ENCODE data around the gene NPR2. TPM values are rescaled to one million over a fixed set of nuclear protein-coding genes. Genes with fewer than 3 reads are reported as not detected.

NPR2 gene
- total and polyA plus RNA-seq, 5 donors from 2014 or later, result 0.46 to 7.7 (median 1.7) TPM; not detected in 1

DNA sequence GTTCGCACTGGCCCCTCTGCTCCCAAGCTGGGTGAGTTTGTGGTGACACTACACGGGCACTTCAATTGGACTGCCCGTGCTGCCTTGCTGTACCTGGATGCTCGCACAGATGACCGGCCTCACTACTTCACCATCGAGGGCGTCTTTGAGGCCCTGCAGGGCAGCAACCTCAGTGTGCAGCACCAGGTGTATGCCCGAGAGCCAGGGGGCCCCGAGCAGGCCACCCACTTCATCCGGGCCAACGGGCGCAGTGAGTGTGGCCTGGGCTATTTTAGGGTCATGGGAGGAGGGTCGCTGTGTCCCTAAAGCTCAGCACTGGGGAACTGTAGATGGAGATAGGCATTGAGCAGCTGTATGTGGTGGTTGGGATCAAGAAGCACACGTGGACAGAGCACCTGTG lies 1.4 kb downstream of the NPR2 start:
- Mint-ChIP-seq H3K9me3 (no peaks in the 10 kb centered on the region), H3K36me3 (peaks cover 14% of the 10 kb centered on the region), H3K4me3 (no peak overlapping the region), H3K27me3 (no peaks in the 10 kb centered on the region), H3K27ac (peak overlapping the region in 1 of 3 donors; percentile 86), H3K4me1 (peaks cover 0 to 20% (median 16%) of the 10 kb centered on the region in 4 donors)
- DNase-seq (no peak), ATAC-seq (ENCODE audit: low read depth in 2 of 2) (no peak)
- no peak overlapping the region for H3K27ac ChIP-seq (ENCODE audit: insufficient read depth, low read length, poor library complexity, severe bottlenecking)
- H3K27me3 ChIP-seq (ENCODE audit: control insufficient read depth, insufficient read depth, low read length), result no peaks in the 10 kb centered on the region
- no peaks in the 10 kb centered on the region for H3K4me1 ChIP-seq (ENCODE audit: control insufficient read depth, insufficient read depth, low read length, poor library complexity, severe bottlenecking)
- H3K9me3 ChIP-seq (ENCODE audit: control insufficient read depth in 2 of 2, low read length in 2 of 2), result no peaks in the 10 kb centered on the region
- no peak overlapping the region for H3K4me3 ChIP-seq (ENCODE audit: low read depth, low read length)
- no peaks in the 10 kb centered on the region for H3K36me3 ChIP-seq (ENCODE audit: control insufficient read depth, insufficient read depth, low read length)

DNA sequence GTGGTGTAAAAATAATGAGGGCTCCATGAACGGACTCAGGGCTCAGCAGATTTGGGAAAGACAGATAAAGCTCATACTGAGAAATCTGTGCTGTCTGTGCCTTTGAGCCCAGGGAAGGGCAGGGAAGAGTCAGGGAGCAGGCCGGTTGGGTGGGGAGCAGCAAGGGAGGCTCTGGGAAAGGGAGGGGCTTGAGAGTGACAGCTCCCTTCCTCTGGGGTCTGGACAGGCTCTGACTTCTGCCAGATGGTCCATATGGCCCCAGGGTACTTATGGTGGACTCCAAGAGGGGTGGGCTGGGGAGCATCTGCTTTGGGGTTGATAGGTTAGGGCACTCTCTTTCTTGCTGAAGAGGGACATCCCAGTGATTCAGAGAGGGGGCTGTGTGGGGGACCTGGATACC lies 2.1 kb downstream of the NPR2 start:
- Histone ChIP-seq H3K27me3 (ENCODE audit: control insufficient read depth, insufficient read depth, low read length) (no peaks in the 10 kb centered on the region), H3K4me1 (ENCODE audit: control insufficient read depth, insufficient read depth, low read length, poor library complexity, severe bottlenecking) (no peaks in the 10 kb centered on the region), H3K27ac (ENCODE audit: insufficient read depth, low read length, poor library complexity, severe bottlenecking) (no peak overlapping the region), H3K4me3 (ENCODE audit: low read depth, low read length) (no peak overlapping the region), H3K36me3 (ENCODE audit: control insufficient read depth, insufficient read depth, low read length) (no peaks in the 10 kb centered on the region), H3K9me3 (ENCODE audit: control insufficient read depth in 2 of 2, low read length in 2 of 2) (no peaks in the 10 kb centered on the region)
- ATAC-seq (ENCODE audit: low read depth in 2 of 2), result no peak
- peak overlapping the region in 1 of 3 donors; percentile 86 for H3K27ac Mint-ChIP-seq
- H3K36me3 Mint-ChIP-seq, result peaks cover 13% of the 10 kb centered on the region
- peaks cover 0 to 20% (median 16%) of the 10 kb centered on the region in 4 donors for H3K4me1 Mint-ChIP-seq
- no peak for DNase-seq
- no peaks in the 10 kb centered on the region for H3K27me3 Mint-ChIP-seq
- no peak overlapping the region for H3K4me3 Mint-ChIP-seq
- no peaks in the 10 kb centered on the region for H3K9me3 Mint-ChIP-seq

DNA sequence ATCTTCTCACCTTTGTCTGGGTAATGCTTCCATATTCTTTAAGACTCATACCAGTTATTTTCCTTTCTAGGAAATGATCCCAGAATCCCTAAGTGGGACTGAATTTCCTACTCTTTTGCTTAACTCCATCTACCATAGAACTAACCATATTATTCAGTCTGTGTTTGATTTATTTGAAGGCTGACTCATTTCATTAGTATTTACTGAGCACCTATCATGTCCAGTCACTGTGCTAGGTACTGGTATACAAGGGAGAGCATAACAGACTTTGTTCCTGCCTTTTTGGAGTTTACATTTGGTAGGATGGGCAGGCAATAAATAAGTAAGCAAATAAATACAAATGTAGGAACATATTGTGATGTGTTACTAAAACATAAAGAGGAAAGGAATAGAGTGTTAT lies 4.3 kb downstream of the NPR2 start:
- no peak for ATAC-seq (ENCODE audit: low read depth in 2 of 2)
- peaks cover 16% of the 10 kb centered on the region for H3K36me3 Mint-ChIP-seq
- no peaks in the 10 kb centered on the region for H3K9me3 Mint-ChIP-seq
- Histone ChIP-seq H3K36me3 (ENCODE audit: control insufficient read depth, insufficient read depth, low read length) (peaks cover 10% of the 10 kb centered on the region), H3K4me3 (ENCODE audit: low read depth, low read length) (no peak overlapping the region), H3K4me1 (ENCODE audit: control insufficient read depth, insufficient read depth, low read length, poor library complexity, severe bottlenecking) (no peaks in the 10 kb centered on the region), H3K27ac (ENCODE audit: insufficient read depth, low read length, poor library complexity, severe bottlenecking) (no peak overlapping the region), H3K9me3 (ENCODE audit: control insufficient read depth in 2 of 2, low read length in 2 of 2) (no peaks in the 10 kb centered on the region), H3K27me3 (ENCODE audit: control insufficient read depth, insufficient read depth, low read length) (no peaks in the 10 kb centered on the region)
- no peak overlapping the region for H3K27ac Mint-ChIP-seq
- DNase-seq, result no peak
- H3K27me3 Mint-ChIP-seq, result no peaks in the 10 kb centered on the region
- peaks cover 0 to 13% (median 10%) of the 10 kb centered on the region in 4 donors for H3K4me1 Mint-ChIP-seq
- H3K4me3 Mint-ChIP-seq, result no peak overlapping the region

DNA sequence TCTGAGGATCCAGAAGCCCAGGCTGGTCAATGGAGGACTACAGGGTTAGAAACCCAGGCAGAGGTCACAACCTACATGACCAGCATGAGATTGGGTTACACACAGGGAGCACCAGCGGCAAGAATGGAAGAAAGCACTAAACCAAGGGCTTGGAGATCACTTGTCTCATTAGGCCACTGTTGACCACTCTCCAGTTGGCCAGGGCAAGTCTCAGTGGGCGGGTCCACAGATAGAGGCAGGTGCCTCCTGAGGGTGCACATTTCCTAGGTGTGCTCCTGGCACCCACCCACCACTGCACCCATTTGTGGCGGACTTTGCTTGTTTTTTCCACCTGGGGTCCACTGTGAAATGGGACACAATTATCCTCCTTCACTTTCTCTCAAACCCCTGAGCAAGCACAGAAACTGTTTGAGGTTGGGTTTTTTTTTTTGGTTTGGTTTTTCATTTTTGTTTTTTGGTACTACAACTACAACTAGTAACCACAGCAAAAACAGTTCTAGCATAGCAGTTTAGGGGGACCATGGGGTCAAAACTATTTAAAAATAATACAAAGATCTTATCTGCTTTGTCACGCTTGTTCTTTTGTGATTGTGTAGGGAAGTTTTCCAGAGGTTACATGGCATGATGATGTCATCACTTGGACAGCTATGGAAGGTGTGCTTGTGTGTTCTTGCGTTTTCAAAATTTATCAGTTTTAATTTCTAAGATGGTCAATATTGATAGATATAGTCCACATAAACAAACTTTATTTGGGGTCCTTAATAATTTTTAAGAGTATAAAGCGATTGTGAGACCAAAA lies 6.1 kb downstream of the NPR2 start:
- no peaks in the 10 kb centered on the region for H3K27me3 Mint-ChIP-seq
- ATAC-seq (ENCODE audit: low read depth in 2 of 2) (no peak), DNase-seq (no peak)
- no peak overlapping the region for H3K27ac ChIP-seq (ENCODE audit: insufficient read depth, low read length, poor library complexity, severe bottlenecking)
- peaks cover 21% of the 10 kb centered on the region for H3K36me3 ChIP-seq (ENCODE audit: control insufficient read depth, insufficient read depth, low read length)
- H3K4me1 ChIP-seq (ENCODE audit: control insufficient read depth, insufficient read depth, low read length, poor library complexity, severe bottlenecking), result no peaks in the 10 kb centered on the region
- peaks cover 0 to 15% (median 10%) of the 10 kb centered on the region in 4 donors for H3K4me1 Mint-ChIP-seq
- H3K27me3 ChIP-seq (ENCODE audit: control insufficient read depth, insufficient read depth, low read length), result no peaks in the 10 kb centered on the region
- no peak overlapping the region for H3K4me3 Mint-ChIP-seq
- H3K9me3 Mint-ChIP-seq, result no peaks in the 10 kb centered on the region
- H3K27ac Mint-ChIP-seq, result no peak overlapping the region
- H3K4me3 ChIP-seq (ENCODE audit: low read depth, low read length), result no peak overlapping the region
- H3K36me3 Mint-ChIP-seq, result peaks cover 28% of the 10 kb centered on the region
- no peaks in the 10 kb centered on the region for H3K9me3 ChIP-seq (ENCODE audit: control insufficient read depth in 2 of 2, low read length in 2 of 2)

DNA sequence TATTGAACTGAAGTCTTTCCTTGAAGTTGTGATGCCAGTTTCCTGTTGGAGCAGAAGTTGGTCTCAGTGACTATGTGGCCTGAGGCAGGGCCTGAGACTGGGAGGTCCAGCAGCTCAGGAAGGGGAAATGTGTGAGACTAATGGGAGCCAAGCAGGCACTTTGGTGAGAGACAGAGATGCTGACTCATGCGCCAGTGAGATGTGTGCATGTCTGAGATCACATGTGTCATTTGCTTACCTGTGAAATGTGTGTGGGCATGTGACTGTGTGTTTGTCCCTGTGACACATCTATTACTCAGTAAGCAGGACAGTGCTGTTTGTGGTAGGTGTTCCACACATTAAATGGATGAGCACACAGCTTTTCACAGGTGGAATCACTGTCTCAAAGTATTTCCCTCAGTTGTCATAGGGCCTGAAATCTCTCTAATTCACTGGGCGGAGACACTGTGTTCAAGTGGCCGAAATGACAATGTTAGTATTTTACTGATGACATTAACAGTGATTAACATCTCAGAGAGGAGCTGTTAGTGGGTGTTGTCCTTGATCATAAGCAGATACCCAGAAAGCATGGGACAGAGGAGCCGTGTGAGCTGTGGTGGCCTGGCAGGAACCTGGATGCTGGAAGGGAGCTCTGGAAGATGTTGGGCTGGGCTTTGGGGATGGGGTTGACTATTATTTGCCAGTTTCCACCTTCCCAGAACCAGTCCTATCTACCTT lies 7.4 kb downstream of the NPR2 start:
- Mint-ChIP-seq H3K27me3 (no peaks in the 10 kb centered on the region), H3K27ac (no peak overlapping the region), H3K36me3 (peaks cover 31% of the 10 kb centered on the region), H3K4me1 (peaks cover 0 to 11% (median 9%) of the 10 kb centered on the region in 4 donors), H3K9me3 (no peaks in the 10 kb centered on the region), H3K4me3 (no peak overlapping the region)
- peak in 1 of 3 donors; percentile 30 for DNase-seq
- H3K36me3 ChIP-seq (ENCODE audit: control insufficient read depth, insufficient read depth, low read length), result peaks cover 21% of the 10 kb centered on the region
- no peaks in the 10 kb centered on the region for H3K27me3 ChIP-seq (ENCODE audit: control insufficient read depth, insufficient read depth, low read length)
- H3K4me3 ChIP-seq (ENCODE audit: low read depth, low read length), result no peak overlapping the region
- no peaks in the 10 kb centered on the region for H3K9me3 ChIP-seq (ENCODE audit: control insufficient read depth in 2 of 2, low read length in 2 of 2)
- H3K4me1 ChIP-seq (ENCODE audit: control insufficient read depth, insufficient read depth, low read length, poor library complexity, severe bottlenecking), result no peaks in the 10 kb centered on the region
- no peak overlapping the region for H3K27ac ChIP-seq (ENCODE audit: insufficient read depth, low read length, poor library complexity, severe bottlenecking)
- peak in 1 of 2 donors; percentile 31 for ATAC-seq (ENCODE audit: low read depth in 2 of 2)

DNA sequence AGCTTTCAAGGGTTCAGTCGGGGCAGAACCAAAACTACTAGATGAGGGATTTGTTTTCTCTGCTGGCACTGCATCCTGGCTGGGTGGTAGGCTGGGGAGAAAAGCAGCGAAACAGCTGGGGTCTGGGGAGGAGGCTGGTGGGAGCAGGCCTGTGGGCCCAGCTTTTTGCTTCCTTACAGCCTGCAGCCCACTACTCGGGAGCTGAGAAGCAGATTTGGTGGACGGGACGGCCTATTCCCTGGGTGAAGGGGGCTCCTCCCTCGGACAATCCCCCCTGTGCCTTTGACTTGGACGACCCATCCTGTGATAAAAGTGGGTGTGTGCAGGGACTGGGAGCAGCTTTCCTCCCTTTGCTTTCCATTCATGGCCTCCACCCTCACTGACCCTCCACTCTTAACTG lies 9.1 kb downstream of the NPR2 start:
- Histone ChIP-seq H3K4me1 (ENCODE audit: control insufficient read depth, insufficient read depth, low read length, poor library complexity, severe bottlenecking) (no peaks in the 10 kb centered on the region), H3K9me3 (ENCODE audit: control insufficient read depth in 2 of 2, low read length in 2 of 2) (no peaks in the 10 kb centered on the region), H3K27me3 (ENCODE audit: control insufficient read depth, insufficient read depth, low read length) (no peaks in the 10 kb centered on the region), H3K36me3 (ENCODE audit: control insufficient read depth, insufficient read depth, low read length) (peaks cover 22% of the 10 kb centered on the region), H3K27ac (ENCODE audit: insufficient read depth, low read length, poor library complexity, severe bottlenecking) (no peak overlapping the region), H3K4me3 (ENCODE audit: low read depth, low read length) (no peak overlapping the region)
- Mint-ChIP-seq H3K9me3 (no peaks in the 10 kb centered on the region), H3K4me1 (peaks cover 0 to 5% (median under 1%) of the 10 kb centered on the region in 4 donors), H3K36me3 (peaks cover 36% of the 10 kb centered on the region), H3K27ac (no peak overlapping the region), H3K4me3 (no peak overlapping the region), H3K27me3 (no peaks in the 10 kb centered on the region)
- no peak for DNase-seq
- ATAC-seq (ENCODE audit: low read depth in 2 of 2), result no peak

DNA sequence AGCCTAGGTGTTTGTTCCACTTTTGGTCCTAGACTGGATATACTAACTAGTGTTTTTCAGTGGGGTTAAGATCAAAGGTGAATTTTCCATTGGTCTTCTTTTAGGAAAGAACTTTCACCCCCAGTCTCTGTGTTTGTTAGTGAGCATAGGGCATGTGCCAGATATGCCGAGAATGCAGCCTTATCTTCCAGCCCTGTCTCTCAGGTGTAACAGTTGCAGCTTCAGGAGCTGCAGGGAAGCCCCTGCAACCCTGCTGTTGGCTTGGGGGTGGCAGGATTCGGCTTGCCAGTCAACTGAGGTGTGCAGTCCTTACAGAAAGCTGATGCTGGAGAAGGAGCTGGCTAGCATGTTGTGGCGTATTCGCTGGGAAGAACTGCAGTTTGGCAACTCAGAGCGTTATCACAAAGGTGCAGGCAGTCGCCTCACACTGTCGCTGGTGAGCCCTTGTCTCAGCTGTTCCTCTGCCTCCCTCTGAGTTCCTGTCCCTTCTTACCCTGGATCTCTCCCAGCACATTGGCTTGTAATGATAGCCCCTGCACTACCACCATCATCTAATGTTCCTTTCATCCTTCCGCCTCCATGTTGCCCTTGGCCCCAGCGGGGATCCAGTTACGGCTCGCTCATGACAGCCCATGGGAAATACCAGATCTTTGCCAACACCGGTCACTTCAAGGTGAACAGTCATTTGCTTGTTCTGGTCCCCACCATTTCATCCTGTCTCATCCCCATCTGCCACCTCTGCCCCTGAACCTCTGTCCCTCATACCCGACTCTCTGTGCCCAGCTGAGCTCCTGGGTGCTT lies 10.1 kb downstream of the NPR2 start:
- H3K36me3 Mint-ChIP-seq, result peaks cover 46% of the 10 kb centered on the region
- no peaks in the 10 kb centered on the region for H3K27me3 Mint-ChIP-seq
- H3K27ac Mint-ChIP-seq, result peak overlapping the region in 1 of 3 donors; percentile 69
- no peaks in the 10 kb centered on the region for H3K27me3 ChIP-seq (ENCODE audit: control insufficient read depth, insufficient read depth, low read length)
- H3K27ac ChIP-seq (ENCODE audit: insufficient read depth, low read length, poor library complexity, severe bottlenecking), result no peak overlapping the region
- H3K4me3 ChIP-seq (ENCODE audit: low read depth, low read length), result no peak overlapping the region
- DNase-seq (no peak), ATAC-seq (ENCODE audit: low read depth in 2 of 2) (no peak)
- no peaks in the 10 kb centered on the region for H3K4me1 ChIP-seq (ENCODE audit: control insufficient read depth, insufficient read depth, low read length, poor library complexity, severe bottlenecking)
- H3K9me3 ChIP-seq (ENCODE audit: control insufficient read depth in 2 of 2, low read length in 2 of 2), result no peaks in the 10 kb centered on the region
- H3K4me1 Mint-ChIP-seq, result peaks cover 0 to 3% (median under 1%) of the 10 kb centered on the region in 4 donors
- no peak overlapping the region for H3K4me3 Mint-ChIP-seq
- no peaks in the 10 kb centered on the region for H3K9me3 Mint-ChIP-seq
- H3K36me3 ChIP-seq (ENCODE audit: control insufficient read depth, insufficient read depth, low read length), result peaks cover 32% of the 10 kb centered on the region

Data from CD4-positive, CD25-positive, alpha-beta regulatory T cell (primary cell).